Prostate gland (tissue), 2 donors: Measurements from ENCODE around the gene MAFB. TPM values are rescaled to one million over a fixed set of nuclear protein-coding genes. Genes with fewer than 3 reads are reported as not detected.

Experiments
- DNase-seq: peaks from one replicate; pipeline ENCODE4 v3.0.0-alpha.2; 2019; ENCODE audit warnings: low spot score
- H3K27ac ChIP-seq, 2 donors: fragments of 200-600 bp; sonication (generic); 2 replicates each; pipeline ENCODE4 v1.5.1; 2017 to 2019
- H3K27me3 ChIP-seq: fragments of 200-600 bp; sonication (generic); replicated peaks from 2 replicates; pipeline ENCODE4 v1.5.1; 2019; ENCODE audit not compliant: insufficient read depth
- H3K36me3 ChIP-seq, 2 donors: fragments of 200-600 bp; sonication (generic); 1 replicate in 1 of 2; 2 replicates in 1 of 2; pipeline versions ENCODE4 v1.5.1 to v1.8.1; 2017 to 2019
- H3K4me1 ChIP-seq: fragments of 200-600 bp; sonication (generic); replicated peaks from 2 replicates; pipeline ENCODE4 v1.5.1; 2019
- H3K4me3 ChIP-seq, 2 donors: fragments of 200-600 bp; sonication (generic); 2 replicates each; pipeline ENCODE4 v1.5.1; 2017 to 2019
- H3K9me3 ChIP-seq: fragments of 200-600 bp; sonication (generic); 2 replicates; pipeline ENCODE4 v1.5.1; 2017
- POLR2A ChIP-seq: fragments of 450-650 bp; IDR thresholded peaks from one replicate; pipeline ENCODE4 v1.6.1; 2016; ENCODE audit warnings: antibody characterized with exemption, mild to moderate bottlenecking
- POLR2AphosphoS5 ChIP-seq: sonication (generic); formaldehyde crosslinking; IDR thresholded peaks from one replicate; pipeline ENCODE4 v1.6.1; 2017; ENCODE audit warnings: antibody characterized with exemption
- WGBS: methylation state at CpG from one replicate; pipeline ENCODE4 v1.1.5; 2018; 5-methylcytosine and 5-hydroxymethylcytosine counted together
- intact Hi-C: fragments of 100-400 bp; cut with DNase I; formaldehyde crosslinking; loops from one replicate; pipeline ENCODE4 v1.14.2; 2022
- total RNA-seq, 2 donors: library from RNA; depleted of rRNA; stranded (reverse); fragments of >200 nt; gene quantifications; one replicate each; pipeline ENCODE4 v1.1.0, GENCODE V29; 2016
- TF ChIP-seq, protein P1 (sequence below), 4 experiments: fragments of 200-600 bp in 2 of 4; fragments of 450-650 bp in 2 of 4; sonication (generic) in 2 of 4; IDR thresholded peaks; 1 replicate in 3 of 4; 2 replicates in 1 of 4; pipeline ENCODE4 v1.5.1; 2016 to 2019; ENCODE audit warnings: antibody characterized with exemption in 4 of 4, mild to moderate bottlenecking in 2 of 4, moderate library complexity in 2 of 4

MAFB gene
- total RNA-seq, 2 donors from 2014 or later = 34.0 to 49.5 TPM

DNA sequence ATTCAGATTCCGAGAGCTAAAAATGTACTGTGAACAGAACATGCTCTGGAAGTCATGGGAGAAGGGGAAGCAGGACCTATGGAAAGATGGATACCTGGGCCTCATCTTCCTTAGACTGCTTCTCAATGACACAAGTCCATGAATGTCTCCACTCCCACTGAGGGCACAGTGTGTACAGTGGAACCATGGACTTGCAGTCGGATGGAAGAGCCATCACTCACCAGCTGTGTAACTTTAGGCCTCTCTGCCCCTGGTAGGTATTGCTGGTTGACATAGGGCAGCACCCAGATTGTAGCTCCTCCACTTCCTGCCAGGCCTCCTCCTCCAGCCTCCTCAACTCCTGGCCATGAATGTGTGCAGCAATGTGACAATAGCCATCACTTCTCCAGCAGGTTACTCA lies 52.5 kb downstream of the MAFB start:
- no peaks in the 10 kb centered on the region for H3K4me1 ChIP-seq
- H3K9me3 ChIP-seq = no peaks in the 10 kb centered on the region
- no peaks in the 10 kb centered on the region for H3K36me3 ChIP-seq
- no peak overlapping the region for H3K4me3 ChIP-seq
- H3K27ac ChIP-seq = no peak overlapping the region
- whole genome bisulfite sequencing = 100% methylated on average over 2 of the region's 2 CpGs
- H3K27me3 ChIP-seq = no peaks in the 10 kb centered on the region
- TF ChIP-seq POLR2A (no peak), POLR2AphosphoS5 (no peak)
- TF ChIP-seq, protein P1, sequence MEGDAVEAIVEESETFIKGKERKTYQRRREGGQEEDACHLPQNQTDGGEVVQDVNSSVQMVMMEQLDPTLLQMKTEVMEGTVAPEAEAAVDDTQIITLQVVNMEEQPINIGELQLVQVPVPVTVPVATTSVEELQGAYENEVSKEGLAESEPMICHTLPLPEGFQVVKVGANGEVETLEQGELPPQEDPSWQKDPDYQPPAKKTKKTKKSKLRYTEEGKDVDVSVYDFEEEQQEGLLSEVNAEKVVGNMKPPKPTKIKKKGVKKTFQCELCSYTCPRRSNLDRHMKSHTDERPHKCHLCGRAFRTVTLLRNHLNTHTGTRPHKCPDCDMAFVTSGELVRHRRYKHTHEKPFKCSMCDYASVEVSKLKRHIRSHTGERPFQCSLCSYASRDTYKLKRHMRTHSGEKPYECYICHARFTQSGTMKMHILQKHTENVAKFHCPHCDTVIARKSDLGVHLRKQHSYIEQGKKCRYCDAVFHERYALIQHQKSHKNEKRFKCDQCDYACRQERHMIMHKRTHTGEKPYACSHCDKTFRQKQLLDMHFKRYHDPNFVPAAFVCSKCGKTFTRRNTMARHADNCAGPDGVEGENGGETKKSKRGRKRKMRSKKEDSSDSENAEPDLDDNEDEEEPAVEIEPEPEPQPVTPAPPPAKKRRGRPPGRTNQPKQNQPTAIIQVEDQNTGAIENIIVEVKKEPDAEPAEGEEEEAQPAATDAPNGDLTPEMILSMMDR (IDR thresholded peaks at IDR 0.05) = no peak
- DNase-seq = no peak
- intact Hi-C loops = no loop called here

DNA sequence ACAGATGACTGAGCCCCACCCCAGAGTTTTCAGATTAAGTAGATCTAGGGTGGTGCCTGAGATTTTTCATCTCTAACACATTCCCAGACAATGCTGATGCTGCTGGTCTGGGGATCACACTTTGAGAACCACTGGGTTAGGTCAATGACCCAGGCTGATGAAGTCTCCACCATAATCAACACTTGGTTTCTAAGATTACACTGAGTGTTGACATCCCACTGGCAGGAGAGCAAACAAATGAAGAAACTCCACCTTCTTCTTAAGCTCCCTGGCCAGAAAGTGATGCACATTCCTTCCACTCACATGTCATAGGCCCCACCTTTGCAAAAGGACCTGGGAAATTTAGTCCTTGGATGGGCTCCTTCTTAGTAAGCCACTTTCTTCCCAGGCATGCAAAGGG lies 53.1 kb downstream of the MAFB start:
- Histone ChIP-seq H3K9me3 (no peaks in the 10 kb centered on the region), H3K27ac (no peak overlapping the region), H3K4me1 (no peaks in the 10 kb centered on the region), H3K27me3 (no peaks in the 10 kb centered on the region), H3K36me3 (no peaks in the 10 kb centered on the region), H3K4me3 (no peak overlapping the region)
- DNase-seq = no peak
- TF ChIP-seq POLR2A (no peak), POLR2AphosphoS5 (no peak)
- TF ChIP-seq, protein P1 (IDR thresholded peaks at IDR 0.05) = no peak
- intact Hi-C loops = no loop called here
